ENCODE results near the gene AFMID. TPM values are rescaled to one million over a fixed set of nuclear protein-coding genes. Genes with fewer than 3 reads are reported as not detected.
A peak's percentile ranks its signal among the peaks of the same experiment; 100 is the strongest.

Gene AFMID
- total and polyA plus RNA-seq, 9 donors: 32.4 to 69.5 (median 41.2) TPM

GRCh38 chr17:78140169-78141051 is 46.8 kb upstream of the AFMID start:
- 34 to 37% (median 36%) methylated on average over 56 to 58 of the region's 58 CpGs for WGBS, 3 donors
- DNase-seq: peak; percentile 62 to 82 (median 70)
- H3K36me3 ChIP-seq: no peaks in the 10 kb centered on the region
- no peak overlapping the region for H3K27ac ChIP-seq
- intact Hi-C loops (cut with DNase I): no loop called here
- H3K4me1 ChIP-seq (ENCODE audit: insufficient read depth): peaks cover 15% of the 10 kb centered on the region
- no peaks in the 10 kb centered on the region for H3K9me3 ChIP-seq
- H3K4me3 ChIP-seq: no peak overlapping the region
- no peaks in the 10 kb centered on the region for H3K27me3 ChIP-seq
- no peak for TF ChIP-seq EP300 (IDR thresholded peaks at IDR 0.05)
- no peak for TF ChIP-seq POLR2A (IDR thresholded peaks at IDR 0.05)
- TF ChIP-seq, protein P1, sequence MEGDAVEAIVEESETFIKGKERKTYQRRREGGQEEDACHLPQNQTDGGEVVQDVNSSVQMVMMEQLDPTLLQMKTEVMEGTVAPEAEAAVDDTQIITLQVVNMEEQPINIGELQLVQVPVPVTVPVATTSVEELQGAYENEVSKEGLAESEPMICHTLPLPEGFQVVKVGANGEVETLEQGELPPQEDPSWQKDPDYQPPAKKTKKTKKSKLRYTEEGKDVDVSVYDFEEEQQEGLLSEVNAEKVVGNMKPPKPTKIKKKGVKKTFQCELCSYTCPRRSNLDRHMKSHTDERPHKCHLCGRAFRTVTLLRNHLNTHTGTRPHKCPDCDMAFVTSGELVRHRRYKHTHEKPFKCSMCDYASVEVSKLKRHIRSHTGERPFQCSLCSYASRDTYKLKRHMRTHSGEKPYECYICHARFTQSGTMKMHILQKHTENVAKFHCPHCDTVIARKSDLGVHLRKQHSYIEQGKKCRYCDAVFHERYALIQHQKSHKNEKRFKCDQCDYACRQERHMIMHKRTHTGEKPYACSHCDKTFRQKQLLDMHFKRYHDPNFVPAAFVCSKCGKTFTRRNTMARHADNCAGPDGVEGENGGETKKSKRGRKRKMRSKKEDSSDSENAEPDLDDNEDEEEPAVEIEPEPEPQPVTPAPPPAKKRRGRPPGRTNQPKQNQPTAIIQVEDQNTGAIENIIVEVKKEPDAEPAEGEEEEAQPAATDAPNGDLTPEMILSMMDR (IDR thresholded peaks at IDR 0.05): no peak

- DNase-seq: peak in 1 of 5 donors; percentile 23
- H3K27ac ChIP-seq: no peak overlapping the region
- no peaks in the 10 kb centered on the region for H3K36me3 ChIP-seq
- intact Hi-C loops (cut with DNase I): no loop called here
- no peak overlapping the region for H3K4me3 ChIP-seq
- no peaks in the 10 kb centered on the region for H3K27me3 ChIP-seq
- no peaks in the 10 kb centered on the region for H3K9me3 ChIP-seq
- peaks cover 21% of the 10 kb centered on the region for H3K4me1 ChIP-seq (ENCODE audit: insufficient read depth)
- TF ChIP-seq EP300 (IDR thresholded peaks at IDR 0.05): no peak
- TF ChIP-seq POLR2A (IDR thresholded peaks at IDR 0.05): no peak
- TF ChIP-seq, protein P1 (IDR thresholded peaks at IDR 0.05): no peak
- 85 to 90% (median 86%) methylated on average over 20 of the region's 20 CpGs for WGBS, 3 donors
Observed at GRCh38 chr17:78141437-78142118, 45.6 kb upstream of the AFMID start.

GRCh38 chr17:78142119-78142861 is 44.9 kb upstream of the AFMID start:
- Histone ChIP-seq H3K27me3 (no peaks in the 10 kb centered on the region), H3K27ac (no peak overlapping the region), H3K4me1 (ENCODE audit: insufficient read depth) (peaks cover 21% of the 10 kb centered on the region), H3K9me3 (no peaks in the 10 kb centered on the region), H3K36me3 (no peaks in the 10 kb centered on the region), H3K4me3 (no peak overlapping the region)
- intact Hi-C loops (cut with DNase I): no loop called here
- DNase-seq: peak in 1 of 5 donors; percentile 26
- TF ChIP-seq EP300 (IDR thresholded peaks at IDR 0.05): no peak
- TF ChIP-seq, protein P1 (IDR thresholded peaks at IDR 0.05): no peak
- no peak for TF ChIP-seq POLR2A (IDR thresholded peaks at IDR 0.05)
- 69 to 73% (median 71%) methylated on average over 16 of the region's 16 CpGs for WGBS, 3 donors

All from ovary (tissue), 9 donors.